Liver (tissue), 9 donors: ENCODE results near the gene ORAI2. TPM values are rescaled to one million over a fixed set of nuclear protein-coding genes. Genes with fewer than 3 reads are reported as not detected.

ENCODE experiments used
- DNase-seq: peaks from one replicate; pipeline ENCODE4 v3.0.0-alpha.2; 2017; ENCODE audit warnings: low spot score
- H3K27ac ChIP-seq, 2 donors: one replicate each; pipeline ENCODE4 v1.7.0; 2013; ENCODE audit warnings: inconsistent platforms in 2 of 2, low read length in 2 of 2, control low read depth in 1 of 2, low read depth in 1 of 2, mild to moderate bottlenecking in 1 of 2
- H3K27me3 ChIP-seq, 4 donors: one replicate each; pipeline versions ENCODE4 v1.6.1 to v1.7.0; 2013; ENCODE audit warnings: low read length in 3 of 4, inconsistent platforms in 1 of 4, mild to moderate bottlenecking in 1 of 4, moderate library complexity in 1 of 4; ENCODE audit not compliant: control insufficient read depth in 4 of 4, insufficient read depth in 4 of 4
- H3K36me3 ChIP-seq, 4 donors: one replicate each; pipeline versions ENCODE4 v1.6.1 to v1.7.0; 2013; ENCODE audit warnings: low read length in 3 of 4, mild to moderate bottlenecking in 3 of 4, low read depth in 1 of 4, moderate library complexity in 1 of 4; ENCODE audit not compliant: control insufficient read depth in 4 of 4, insufficient read depth in 3 of 4
- H3K4me1 ChIP-seq, 4 donors: one replicate each; pipeline versions ENCODE4 v1.6.1 to v1.7.0; 2013; ENCODE audit warnings: low read length in 3 of 4, mild to moderate bottlenecking in 3 of 4, moderate library complexity in 1 of 4; ENCODE audit not compliant: control insufficient read depth in 4 of 4, insufficient read depth in 4 of 4
- H3K4me3 ChIP-seq, 3 donors: one replicate each; pipeline versions ENCODE4 v1.6.1 to v1.7.0; 2013; ENCODE audit warnings: low read length in 3 of 3, control low read depth in 1 of 3, low read depth in 1 of 3, mild to moderate bottlenecking in 1 of 3
- H3K9ac ChIP-seq, 2 donors: one replicate each; pipeline ENCODE4 v1.7.0; 2013; ENCODE audit warnings: low read length in 2 of 2, mild to moderate bottlenecking in 2 of 2, moderate library complexity in 2 of 2, control low read depth in 1 of 2, low read depth in 1 of 2
- H3K9me3 ChIP-seq, 4 donors: one replicate each; pipeline versions ENCODE4 v1.6.1 to v1.7.0; 2013; ENCODE audit warnings: low read length in 3 of 4; ENCODE audit not compliant: control insufficient read depth in 4 of 4
- ATF3 ChIP-seq: IDR thresholded peaks from 2 replicates; pipeline ENCODE4 v1.6.1; 2016; ENCODE audit warnings: antibody characterized with exemption
- EGR1 ChIP-seq, 2 donors: IDR thresholded peaks; 2 replicates each; pipeline ENCODE4 v1.6.1; 2016 to 2018; ENCODE audit warnings: antibody characterized with exemption in 2 of 2, low read depth in 2 of 2
- FOXA2 ChIP-seq: IDR thresholded peaks from 2 replicates; pipeline ENCODE4 v1.6.1; 2016; ENCODE audit warnings: antibody characterized with exemption
- GABPA ChIP-seq, 2 donors: IDR thresholded peaks in 1 of 2; conservative IDR thresholded peaks in 1 of 2; 2 replicates each; pipeline ENCODE4 v1.6.1; 2016; ENCODE audit warnings: antibody characterized with exemption in 2 of 2, mild to moderate bottlenecking in 1 of 2, moderate library complexity in 1 of 2
- HNF4A ChIP-seq, 2 donors: conservative IDR thresholded peaks; 2 replicates each; pipeline ENCODE4 v1.6.1; 2016; ENCODE audit warnings: antibody characterized with exemption in 2 of 2, mild to moderate bottlenecking in 2 of 2
- HNF4G ChIP-seq: IDR thresholded peaks from 2 replicates; pipeline ENCODE4 v1.6.1; 2016; ENCODE audit warnings: antibody characterized with exemption
- JUND ChIP-seq, 2 donors: IDR thresholded peaks; 2 replicates each; pipeline ENCODE4 v1.6.1; 2016; ENCODE audit warnings: antibody characterized with exemption in 2 of 2
- MAX ChIP-seq: IDR thresholded peaks from 2 replicates; pipeline ENCODE4 v1.6.1; 2016; ENCODE audit warnings: antibody characterized with exemption
- RAD21 ChIP-seq, 2 donors: IDR thresholded peaks; 2 replicates each; pipeline ENCODE4 v1.6.1; 2016; ENCODE audit warnings: antibody characterized with exemption in 2 of 2, mild to moderate bottlenecking in 2 of 2
- REST ChIP-seq: IDR thresholded peaks from 2 replicates; pipeline ENCODE4 v1.6.1; 2016; ENCODE audit warnings: antibody characterized with exemption, mild to moderate bottlenecking
- SP1 ChIP-seq: IDR thresholded peaks from 2 replicates; pipeline ENCODE4 v1.6.1; 2018; ENCODE audit warnings: antibody characterized with exemption, mild to moderate bottlenecking
- TAF1 ChIP-seq: conservative IDR thresholded peaks from 2 replicates; pipeline ENCODE4 v1.6.1; 2016; ENCODE audit warnings: antibody characterized with exemption, mild to moderate bottlenecking
- YY1 ChIP-seq: IDR thresholded peaks from 2 replicates; pipeline ENCODE4 v1.6.1; 2016; ENCODE audit warnings: antibody characterized with exemption, mild to moderate bottlenecking
- ZBTB33 ChIP-seq: IDR thresholded peaks from 2 replicates; pipeline ENCODE4 v1.6.1; 2016; ENCODE audit warnings: antibody characterized with exemption
- WGBS: extraction: QIAGEN DNeasy Blood & Tissue Kit; methylation state at CpG from one replicate; pipeline ENCODE4 v1.1.7; 2013; 5-methylcytosine and 5-hydroxymethylcytosine counted together
- polyA plus RNA-seq, 2 donors: library from polyadenylated mRNA; stranded (reverse) in 1 of 2; unstranded in 1 of 2; fragments of 200-250 nt in 1 of 2; fragments of >200 nt in 1 of 2; fragmentation: Nextera tagmentation in 1 of 2; extraction: Ambion mirVana in 1 of 2; gene quantifications; one replicate each; pipeline versions ENCODE4 v1.2.1 to v1.2.3, GENCODE V29; 2013 to 2015
- total RNA-seq, 2 donors: library from RNA; depleted of rRNA; stranded (reverse); fragments of >200 nt; gene quantifications; one replicate each; pipeline ENCODE4 v1.2.3, GENCODE V29; 2014
- donor health status: healthy.
- donor health status: healthy.
- donor health status: healthy.
- donor health status: healthy.
- donor health status: healthy.

Gene ORAI2
- total and polyA plus RNA-seq, 4 donors = 1.3 to 10.3 (median 4.8) TPM

- Histone ChIP-seq H3K4me3 (no peak overlapping the region), H3K9me3 (no peaks in the 10 kb centered on the region), H3K4me1 (no peaks in the 10 kb centered on the region), H3K36me3 (peaks cover 7 to 39% (median 16%) of the 10 kb centered on the region in 4 donors), H3K27ac (no peak overlapping the region), H3K27me3 (no peaks in the 10 kb centered on the region), H3K9ac (no peak overlapping the region)
- 93% methylated on average over 5 of the region's 5 CpGs for WGBS
- no peak for DNase-seq
- TF ChIP-seq MAX (no peak), EGR1 (IDR thresholded peaks at IDR 0.05; ENCODE audit: low read depth in 2 of 2) (no peak), ZBTB33 (no peak), YY1 (no peak), HNF4A (conservative IDR thresholded peaks at IDR 0.05) (no peak), GABPA (IDR thresholded peaks at IDR 0.05 in 1 of 2, conservative IDR thresholded peaks at IDR 0.05 in 1 of 2) (no peak), FOXA2 (no peak), TAF1 (no peak), REST (no peak), ATF3 (no peak)
Measured at GRCh38 chr7:102418592-102418991, 14.8 kb upstream of the ORAI2 start.

- H3K27ac ChIP-seq = no peak overlapping the region
- no peak overlapping the region for H3K9ac ChIP-seq
- no peak for DNase-seq
- no peak overlapping the region for H3K4me3 ChIP-seq
- H3K27me3 ChIP-seq = no peaks in the 10 kb centered on the region
- no peaks in the 10 kb centered on the region for H3K4me1 ChIP-seq
- 95% methylated on average over 10 of the region's 10 CpGs for WGBS
- no peak for TF ChIP-seq SP1
- TF ChIP-seq HNF4G = no peak
- TF ChIP-seq YY1 = no peak
- no peak for TF ChIP-seq GABPA (IDR thresholded peaks at IDR 0.05 in 1 of 2, conservative IDR thresholded peaks at IDR 0.05 in 1 of 2)
- no peak for TF ChIP-seq ATF3
- TF ChIP-seq JUND (IDR thresholded peaks at IDR 0.05) = no peak
- TF ChIP-seq RAD21 (IDR thresholded peaks at IDR 0.05) = no peak
- TF ChIP-seq FOXA2 = no peak
- TF ChIP-seq EGR1 (IDR thresholded peaks at IDR 0.05; ENCODE audit: low read depth in 2 of 2) = no peak
- no peaks in the 10 kb centered on the region for H3K9me3 ChIP-seq
- peaks cover 7 to 48% (median 15%) of the 10 kb centered on the region in 4 donors for H3K36me3 ChIP-seq
Measured at GRCh38 chr7:102421706-102422240, 11.6 kb upstream of the ORAI2 start.
